ENCODE results near the gene ARSD.
"Not testable (repeated sequence)": the region's sequence is repeated elsewhere in the genome, so short reads cannot be mapped to it uniquely, and the experiment has no call there.

Gene ARSD, protein sequence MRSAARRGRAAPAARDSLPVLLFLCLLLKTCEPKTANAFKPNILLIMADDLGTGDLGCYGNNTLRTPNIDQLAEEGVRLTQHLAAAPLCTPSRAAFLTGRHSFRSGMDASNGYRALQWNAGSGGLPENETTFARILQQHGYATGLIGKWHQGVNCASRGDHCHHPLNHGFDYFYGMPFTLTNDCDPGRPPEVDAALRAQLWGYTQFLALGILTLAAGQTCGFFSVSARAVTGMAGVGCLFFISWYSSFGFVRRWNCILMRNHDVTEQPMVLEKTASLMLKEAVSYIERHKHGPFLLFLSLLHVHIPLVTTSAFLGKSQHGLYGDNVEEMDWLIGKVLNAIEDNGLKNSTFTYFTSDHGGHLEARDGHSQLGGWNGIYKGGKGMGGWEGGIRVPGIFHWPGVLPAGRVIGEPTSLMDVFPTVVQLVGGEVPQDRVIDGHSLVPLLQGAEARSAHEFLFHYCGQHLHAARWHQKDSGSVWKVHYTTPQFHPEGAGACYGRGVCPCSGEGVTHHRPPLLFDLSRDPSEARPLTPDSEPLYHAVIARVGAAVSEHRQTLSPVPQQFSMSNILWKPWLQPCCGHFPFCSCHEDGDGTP

DNA sequence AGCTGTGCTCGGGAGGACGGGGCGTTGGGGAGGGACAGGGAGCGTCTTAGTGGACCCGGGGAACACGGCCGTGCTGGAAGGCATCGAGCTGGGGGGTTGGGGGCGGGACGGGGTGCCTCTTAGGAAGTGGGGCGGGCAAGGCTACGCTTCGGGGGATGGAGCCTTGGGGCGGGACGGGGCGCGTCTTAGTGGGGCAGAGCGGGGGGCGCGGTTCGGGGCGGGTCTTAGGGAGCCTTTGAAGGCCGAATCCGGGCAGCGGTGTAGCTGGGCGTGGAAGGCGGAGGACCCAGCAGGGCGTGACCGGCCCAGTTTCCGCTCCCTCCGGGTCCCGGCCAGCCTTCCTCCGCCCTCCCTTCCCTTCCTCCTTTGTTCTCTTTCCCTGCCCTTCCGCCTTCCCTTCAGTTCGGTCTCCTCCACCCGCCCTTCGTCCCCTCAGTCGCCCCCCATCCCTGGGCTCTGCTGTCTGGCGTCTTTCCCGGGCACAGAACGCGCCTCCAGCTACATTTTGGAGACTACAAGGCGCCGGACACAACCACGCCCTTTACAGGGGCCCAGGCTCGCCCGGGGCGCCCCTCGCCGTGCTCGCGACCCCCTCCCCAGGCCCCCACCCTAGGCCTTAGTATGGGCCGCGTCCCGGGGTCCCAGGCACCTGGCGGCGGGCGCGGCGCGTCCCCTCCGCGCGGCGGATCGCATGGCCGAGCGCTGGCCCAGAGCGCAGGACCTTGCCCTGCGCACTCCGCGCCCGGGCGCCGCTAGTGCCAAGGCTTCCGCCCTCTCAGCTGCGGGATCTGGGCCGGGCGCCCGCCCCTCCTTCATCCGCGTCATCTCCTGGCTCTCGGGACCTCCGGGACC is at the start of gene ARSD:
TSS of gene ARSD (minus strand) at position 757 of the 852 bp plus-strand sequence. CDS start at position 693, 64 bp downstream.
- FAIRE-seq = no peak

DNA sequence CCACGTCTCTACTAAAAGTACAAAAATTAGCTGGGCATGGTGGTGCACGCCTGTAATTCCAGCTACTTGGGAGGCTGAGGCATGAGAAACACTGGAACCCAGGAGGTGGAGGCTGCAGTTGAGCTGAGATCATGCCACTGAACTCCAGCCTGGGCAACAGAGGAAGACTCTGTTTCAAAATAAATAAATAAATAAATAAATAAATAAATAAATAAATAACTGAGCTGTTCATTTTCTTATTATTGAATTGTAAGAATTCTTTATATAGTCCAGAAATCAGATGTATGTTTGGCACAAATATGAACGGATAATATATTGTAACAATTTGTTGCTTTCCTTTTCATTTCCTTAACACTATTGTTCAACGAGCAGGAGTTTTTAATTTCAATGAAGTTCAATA is 49.5 kb upstream of the ARSD start:
- not testable (repeated sequence) for FAIRE-seq

DNA sequence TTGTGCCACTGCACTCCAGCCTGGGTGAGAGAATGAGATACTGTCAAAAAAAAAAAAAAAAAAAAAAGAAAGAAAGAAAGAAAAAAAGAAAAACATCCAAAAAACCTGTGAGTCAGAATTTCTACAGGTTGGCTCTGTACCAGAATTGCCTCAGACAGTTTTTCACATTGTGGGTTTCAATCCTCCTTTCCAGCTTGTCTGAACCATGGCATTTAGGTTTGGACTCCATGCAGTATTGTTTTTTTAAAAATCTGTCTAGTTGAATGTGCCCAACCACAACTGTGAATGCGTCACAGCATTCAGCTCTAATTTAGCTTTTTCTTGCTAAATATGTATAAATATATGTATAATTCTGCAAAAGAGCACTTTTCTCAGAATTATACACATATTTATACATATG is 45.8 kb upstream of the ARSD start:
- no peak for FAIRE-seq

DNA sequence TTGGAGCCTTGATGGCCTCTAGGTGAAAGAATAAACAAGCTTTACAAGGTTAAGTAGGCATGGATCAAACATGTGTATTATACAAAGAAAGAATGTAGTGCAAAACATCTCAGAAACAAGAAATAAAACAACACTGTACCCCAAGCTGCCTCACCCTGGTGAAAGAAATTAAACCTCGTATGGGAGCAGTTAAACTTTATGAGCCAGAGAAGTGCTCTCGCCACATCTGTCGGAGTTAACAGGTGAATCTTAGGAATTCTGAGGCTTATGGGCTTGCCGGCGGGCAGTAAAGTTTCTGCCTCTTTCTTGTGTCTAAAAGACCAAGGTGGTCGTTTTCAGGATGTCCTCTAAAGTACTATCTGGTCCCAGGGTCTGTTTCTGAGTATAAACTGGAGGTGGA is 43.3 kb upstream of the ARSD start:
- no peak for FAIRE-seq

DNA sequence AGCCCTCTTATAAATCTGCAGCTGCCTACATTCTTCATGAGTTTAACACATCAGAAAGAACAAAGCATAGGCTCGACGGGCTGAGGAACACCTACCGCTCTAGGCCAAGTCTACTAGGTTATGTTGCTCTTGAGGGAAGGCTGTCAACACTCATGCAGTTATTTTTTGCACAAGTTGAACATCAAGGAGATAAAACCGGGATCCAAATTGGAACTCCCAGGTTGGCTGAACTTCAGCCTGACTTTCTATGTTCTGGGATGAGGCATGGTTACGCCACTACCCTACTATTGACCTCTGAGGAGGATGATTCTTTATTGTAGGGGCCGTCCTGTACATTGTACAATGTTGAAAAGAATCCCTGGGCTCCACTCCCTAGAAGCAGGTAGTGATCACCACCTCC is 39.9 kb upstream of the ARSD start:
- no peak for FAIRE-seq

DNA sequence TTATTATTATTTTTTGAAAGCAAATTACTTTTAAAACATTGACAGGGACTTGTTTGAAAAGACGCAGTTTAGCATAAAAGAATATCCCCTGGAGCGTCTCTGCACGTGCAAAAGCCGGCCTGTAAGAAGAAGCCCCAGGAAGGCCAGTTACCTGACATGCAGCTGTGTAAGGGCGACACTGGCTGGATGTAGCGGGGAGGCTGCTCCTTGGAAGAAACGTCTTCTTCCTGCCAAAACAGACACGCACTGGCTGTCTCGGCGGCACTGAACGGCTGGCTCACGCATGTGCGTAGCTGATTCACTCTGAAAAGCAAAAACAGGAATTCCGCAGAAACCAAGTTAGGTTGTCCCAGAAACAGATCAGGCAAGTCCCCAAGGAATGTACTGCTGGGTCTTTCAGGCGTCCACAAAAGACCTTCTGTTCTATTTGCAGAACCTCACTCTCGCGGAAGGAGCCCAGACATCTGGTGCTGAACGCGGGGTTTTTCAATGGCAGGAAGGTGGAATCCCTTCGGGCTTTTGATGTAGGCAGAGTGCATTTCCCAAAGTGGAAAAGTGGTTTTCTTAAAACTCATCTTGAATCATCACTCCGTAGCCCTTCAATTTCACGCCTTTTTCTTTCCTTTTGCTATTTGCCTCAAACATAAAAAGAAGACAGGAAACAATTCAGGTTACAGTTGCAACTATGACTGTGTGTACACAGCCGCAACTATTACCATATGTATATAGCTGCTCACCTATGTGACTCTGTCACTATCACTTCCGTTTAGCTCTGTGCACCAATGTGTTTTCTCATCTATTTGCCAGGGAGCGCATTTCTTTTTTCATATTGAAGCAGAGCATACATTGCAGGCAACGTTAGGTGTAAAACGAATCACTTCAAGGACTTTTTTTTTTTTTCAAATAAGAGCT is 39.1 kb upstream of the ARSD start:
- no peak for FAIRE-seq

DNA sequence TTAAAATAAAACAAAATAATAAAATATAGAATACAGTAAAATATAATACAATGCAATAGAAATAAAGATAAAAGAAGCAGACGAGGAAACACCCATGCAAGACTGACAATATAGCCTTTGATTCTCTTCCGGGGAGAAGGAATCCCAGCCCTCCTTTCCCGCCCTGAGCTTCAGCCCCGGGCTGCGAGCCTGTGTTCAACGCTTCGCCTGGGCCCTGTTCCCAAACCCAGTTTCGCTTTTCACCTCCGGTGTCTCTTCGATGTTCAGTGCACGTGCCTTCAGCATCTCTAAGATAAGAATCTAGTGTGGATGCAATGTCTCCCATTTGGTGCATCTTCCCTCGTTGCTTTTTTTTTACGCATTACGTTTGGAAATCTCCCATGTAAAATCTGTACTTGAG is 38.4 kb upstream of the ARSD start:
- no peak for FAIRE-seq

DNA sequence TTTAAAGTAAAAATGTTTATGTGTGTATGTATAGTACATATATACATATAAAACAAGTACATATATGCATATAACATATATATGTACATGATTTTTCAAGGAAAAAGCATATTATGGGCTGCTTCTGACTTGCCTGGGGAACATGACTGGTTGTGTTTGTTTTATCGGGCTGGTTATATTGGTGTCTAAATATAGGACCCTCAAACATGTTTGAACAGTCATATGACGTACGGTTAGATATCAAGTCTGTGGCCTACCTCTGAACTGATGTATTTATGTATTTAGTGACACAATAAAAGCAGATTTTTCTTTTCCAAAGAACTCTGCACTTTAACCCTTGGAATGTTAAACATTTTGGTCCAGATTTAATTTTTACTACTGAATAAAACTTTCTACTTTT is 37.9 kb upstream of the ARSD start:
- no peak for FAIRE-seq

DNA sequence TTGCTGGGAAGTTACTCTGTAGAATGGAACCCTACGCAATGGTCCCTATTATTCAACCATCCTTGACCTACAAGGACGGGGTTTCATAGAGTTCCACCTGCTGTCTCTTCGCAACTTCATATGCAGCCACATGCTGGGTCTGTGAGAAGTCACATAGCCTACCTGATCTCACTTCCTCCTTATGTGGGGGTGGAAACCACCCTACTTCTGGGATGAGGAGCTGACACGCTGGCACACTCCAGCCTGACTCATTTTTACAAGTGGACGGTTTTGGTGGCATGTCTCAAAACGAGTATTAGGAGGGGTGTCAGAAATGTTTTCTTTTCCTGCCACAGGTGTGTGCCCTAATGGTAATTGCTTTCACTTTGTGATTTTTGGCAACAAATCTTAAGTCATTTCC is 36.8 kb upstream of the ARSD start:
- FAIRE-seq = no peak

DNA sequence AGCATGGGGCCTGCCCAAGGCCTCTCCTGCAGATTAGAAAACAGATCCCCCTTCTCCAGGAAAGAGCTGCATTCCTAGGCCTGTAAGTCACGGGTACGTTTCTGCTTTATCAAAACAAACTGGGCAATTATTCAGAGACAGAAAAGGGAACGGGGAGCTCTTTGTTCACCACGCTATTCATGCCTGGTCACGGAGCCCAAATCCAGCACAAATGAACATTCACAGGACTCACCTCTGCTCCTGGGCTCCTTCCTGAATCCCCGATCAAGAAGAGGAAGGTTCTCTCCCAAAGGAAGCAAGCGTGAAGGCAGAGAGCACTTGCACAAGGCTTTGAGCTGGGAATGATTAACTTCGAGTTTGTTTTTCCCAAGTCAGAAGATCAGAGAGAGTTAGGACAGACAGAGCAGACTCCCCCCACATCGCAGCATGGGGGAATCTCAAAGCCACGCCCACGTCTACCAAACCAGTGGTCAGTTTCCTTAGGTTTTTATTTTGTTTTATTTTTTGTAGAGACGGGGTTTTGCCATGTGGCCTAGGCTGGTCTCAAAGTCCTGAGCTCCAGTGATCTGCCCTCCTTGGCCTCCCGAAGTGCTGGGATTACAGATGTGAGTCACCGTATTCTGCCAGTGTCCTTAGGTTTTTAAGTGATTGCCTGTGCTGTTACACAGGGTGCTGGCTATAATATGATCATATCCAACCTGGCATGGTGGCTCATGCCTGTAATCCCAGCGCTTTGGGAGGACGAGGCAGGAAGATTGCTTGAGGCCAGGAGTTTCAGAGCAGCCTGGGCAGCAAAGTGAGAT is 35.1 kb upstream of the ARSD start:
- FAIRE-seq = not testable (repeated sequence)

DNA sequence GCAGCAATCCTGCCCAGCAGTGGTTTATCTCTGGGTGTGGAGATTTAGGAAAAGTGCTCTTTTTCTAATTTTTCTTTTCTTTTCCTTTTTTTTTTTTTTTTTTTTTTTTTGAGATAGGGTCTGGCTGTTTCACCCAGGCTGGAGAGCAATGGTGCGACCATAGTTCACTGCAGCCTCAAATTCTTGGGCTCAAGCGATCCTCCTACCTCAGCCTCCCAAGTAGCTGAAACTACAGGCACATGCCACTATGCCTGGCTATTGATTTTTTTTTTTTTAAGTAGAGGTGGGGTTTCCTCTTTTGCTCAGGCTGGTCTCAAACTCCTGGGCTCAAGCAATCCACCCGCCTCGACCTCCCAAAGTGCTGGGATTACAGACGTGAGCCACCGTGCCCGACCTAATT is 34.3 kb upstream of the ARSD start:
- not testable (repeated sequence) for FAIRE-seq

DNA sequence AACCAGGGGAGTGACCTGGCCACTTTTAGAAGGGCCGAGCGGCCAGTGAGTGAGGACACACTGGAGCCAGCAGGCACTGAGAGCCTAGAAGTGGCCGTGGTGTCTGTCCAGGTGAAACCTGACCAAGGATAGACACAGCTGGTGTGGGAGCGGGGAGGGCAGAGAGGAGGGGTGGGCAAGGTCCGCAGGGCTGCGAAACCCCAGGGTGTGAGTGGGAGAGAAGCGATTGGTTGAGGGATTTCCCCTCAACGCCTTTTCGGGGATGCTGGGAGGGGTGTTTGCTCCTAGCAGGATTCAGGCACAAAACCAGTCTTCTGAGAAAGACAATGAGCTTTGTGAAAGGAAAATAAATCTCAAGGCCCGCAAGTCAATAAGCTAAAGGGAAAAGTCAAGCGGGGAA is 33.2 kb upstream of the ARSD start:
- FAIRE-seq = no peak

DNA sequence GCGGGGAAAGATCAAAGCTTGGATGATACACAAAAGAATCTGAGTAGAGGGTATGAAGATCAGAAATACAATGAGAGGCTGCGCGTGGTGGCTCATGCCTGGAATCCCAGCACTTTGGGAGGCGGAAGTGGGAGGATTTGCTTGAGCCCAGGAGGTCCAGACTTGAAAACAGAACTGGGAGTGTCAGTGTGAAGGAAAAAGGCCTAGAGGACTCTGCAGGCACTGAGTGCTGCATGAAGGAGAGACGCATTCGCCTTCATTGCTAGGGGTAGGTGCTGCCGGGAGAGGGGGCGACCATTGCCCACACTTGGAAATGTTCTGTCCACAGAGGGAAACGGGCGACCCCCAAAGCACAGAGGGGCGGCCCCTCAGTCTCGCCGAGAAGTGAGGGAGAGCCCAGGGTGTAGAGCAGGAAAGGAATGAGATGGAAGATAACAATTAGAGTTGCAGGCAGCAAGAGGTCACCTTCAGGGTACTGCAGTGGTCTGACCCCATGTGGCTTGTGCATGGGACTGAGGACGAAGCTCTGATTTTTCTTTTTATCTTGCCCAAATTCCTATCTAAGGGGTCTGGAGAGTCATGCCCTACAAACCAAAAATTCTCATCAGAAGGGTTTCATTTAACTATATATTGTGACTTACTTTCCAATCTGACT is 31.8 kb upstream of the ARSD start:
- FAIRE-seq = no peak

DNA sequence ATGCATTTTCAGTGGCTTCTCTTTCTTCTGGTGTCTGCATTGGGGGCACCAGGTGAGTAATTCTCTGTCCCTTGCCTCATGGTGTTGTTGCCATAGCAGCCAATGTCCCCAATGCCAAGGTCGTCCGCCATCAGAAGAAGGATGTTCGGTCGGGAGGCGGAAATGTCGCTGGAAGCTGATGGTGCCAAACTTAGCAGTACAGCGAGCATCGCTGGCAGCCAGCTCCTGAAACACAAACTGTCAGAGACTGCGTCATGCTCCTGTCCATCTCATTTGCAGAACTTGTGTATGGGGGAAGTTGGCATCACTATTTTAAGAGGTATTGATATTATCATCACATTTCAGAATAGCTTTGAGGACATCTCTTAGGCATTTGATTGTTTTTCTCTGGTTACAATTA is 29.1 kb upstream of the ARSD start:
- FAIRE-seq = no peak

DNA sequence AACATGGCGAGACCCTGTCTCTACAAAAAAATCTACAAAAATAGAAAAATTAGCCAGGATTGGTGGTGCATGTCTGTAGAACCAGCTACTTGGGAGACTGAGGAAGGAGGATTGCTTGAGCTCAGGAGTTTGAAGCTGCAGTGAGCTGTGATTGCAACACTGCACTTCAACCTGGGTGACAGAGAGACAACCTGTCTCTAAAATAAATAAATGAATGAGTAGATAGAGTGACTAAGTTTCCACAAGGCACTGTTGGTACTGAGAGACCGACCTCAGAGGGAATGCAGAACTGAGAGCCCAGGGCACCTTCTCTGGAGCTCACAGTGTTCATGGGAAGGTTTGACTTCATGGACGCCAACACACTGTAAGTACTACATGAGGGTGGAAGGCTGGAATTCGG is 26.7 kb upstream of the ARSD start:
- no peak for FAIRE-seq

DNA sequence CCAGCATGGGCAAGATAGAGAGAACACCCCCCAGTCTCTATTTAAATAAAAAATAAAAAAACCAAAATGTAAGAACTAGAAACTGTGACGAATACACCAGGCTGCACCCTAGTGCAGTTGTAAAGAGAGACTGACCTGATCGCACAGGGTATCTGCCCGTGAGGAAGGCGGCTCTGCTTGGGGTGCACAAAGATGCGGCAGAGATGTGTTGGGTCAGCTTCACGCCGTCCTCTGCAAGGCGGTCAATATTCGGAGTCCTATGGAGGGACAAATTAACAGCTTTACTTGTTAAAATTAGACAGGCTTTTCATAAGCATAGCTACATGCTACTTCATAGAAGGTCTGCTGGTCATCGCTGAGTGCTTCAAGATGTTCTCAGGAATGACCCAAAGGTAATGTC is 26.1 kb upstream of the ARSD start:
- FAIRE-seq = no peak

DNA sequence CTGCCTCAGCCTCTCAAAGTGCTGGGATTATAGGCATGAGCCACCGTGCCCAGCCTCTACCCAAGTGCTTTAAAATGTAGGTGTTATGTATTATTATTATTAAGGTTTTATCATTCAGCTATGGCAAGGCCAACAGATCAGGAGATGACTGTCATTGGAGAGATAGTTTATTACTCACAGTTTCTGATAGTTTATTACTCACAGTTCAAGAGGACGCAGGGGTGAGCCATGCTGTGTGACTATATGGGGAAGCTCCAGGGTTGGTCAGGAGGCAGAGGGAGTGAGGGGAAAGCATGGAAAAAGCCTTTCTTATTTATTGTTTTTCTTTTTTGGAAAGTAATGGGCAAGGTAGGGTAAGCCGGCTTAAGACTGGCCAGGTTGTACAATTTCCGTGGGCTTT is 25.4 kb upstream of the ARSD start:
- no peak for FAIRE-seq

DNA sequence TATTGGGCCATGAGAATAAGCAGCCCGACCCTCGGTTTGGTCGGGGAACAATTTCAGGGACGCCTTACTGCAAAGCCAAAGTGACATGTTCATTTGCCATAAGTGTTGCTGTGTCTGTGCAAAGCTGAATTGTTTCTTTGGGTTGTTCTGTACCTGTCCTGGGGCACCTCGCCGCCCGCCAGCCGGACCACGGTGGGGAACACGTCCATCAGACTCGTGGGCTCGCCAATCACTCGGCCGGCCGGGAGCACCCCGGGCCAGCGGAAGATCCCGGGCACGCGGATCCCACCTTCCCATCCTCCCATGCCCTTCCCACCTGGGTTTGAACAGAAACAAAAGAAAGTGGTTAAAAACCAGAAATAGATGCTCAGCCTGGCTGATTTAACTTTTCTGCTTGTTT is 8.8 kb upstream of the ARSD start:
- not testable (repeated sequence) for FAIRE-seq

DNA sequence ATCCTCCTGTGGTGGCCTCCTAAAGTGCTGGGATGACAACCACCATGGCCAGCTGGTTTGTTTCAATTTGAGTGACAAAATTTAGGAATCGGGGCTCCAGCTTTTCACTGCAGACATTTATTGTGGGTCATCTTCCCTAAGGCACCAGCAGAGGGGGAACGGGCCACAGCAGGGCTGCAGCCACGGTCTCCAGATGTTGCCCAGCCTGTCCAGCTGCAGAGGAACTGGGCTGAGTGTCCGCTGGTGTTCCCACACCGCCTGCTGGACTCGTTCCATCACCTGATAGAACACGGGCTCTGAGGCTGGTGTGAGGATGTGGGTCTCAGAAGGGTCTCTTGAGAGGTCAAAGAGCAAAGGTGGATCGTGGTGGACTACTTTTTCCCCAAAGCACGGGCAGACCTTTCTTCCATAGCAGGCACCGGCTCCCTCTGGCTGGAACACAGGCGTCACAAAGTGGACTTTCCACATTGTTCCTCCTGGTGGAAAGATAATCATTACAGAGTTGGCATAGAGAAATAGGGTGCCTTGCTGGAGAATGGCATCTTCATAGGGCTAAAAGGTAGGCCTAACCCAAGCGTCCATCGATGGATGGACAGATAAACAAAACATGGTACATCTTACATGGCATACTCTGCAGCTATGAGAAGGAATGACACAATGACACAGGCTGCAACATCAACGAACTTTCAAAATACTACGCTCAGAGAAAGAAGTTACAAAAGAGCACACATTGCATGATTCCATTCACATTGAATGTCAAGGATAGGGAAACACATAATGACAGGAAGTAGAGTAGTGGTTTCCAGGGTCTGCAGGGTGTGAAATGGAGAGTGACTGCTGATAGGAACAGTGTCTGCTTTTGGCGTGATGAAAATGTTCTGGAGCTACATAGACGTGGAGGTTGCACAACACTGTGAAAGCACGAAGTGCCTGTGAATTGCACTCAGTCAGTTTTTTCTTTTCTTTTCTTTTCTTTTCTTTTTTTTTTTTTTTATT is 5.9 kb upstream of the ARSD start:
- no peak for FAIRE-seq
